WTC11 (cell line): Measurements from ENCODE around the gene CRYGC. TPM values are rescaled to one million over a fixed set of nuclear protein-coding genes. Genes with fewer than 3 reads are reported as not detected.
"Not testable (repeated sequence)": the region's sequence is repeated elsewhere in the genome, so short reads cannot be mapped to it uniquely, and the experiment has no call there.

ENCODE experiments used
- ATAC-seq: fragments of 200-7000 bp; cut with Tn5 transposase; 2 replicates; pipeline ENCODE4 v1.10.0; 2021; ENCODE audit warnings: mild to moderate bottlenecking, moderate library complexity
- CTCF ChIA-PET: fragments of 300-600 bp; sonication (Branson Sonifier 250); formaldehyde crosslinking; loops from one replicate; lab custom pipeline; 2021; ENCODE audit warnings: antibody characterized with exemption; lab: Charles Lee
- POLR2A ChIA-PET: fragments of 350-600 bp; sonication (Branson Sonifier 250); formaldehyde crosslinking; loops from one replicate; lab custom pipeline; 2021; ENCODE audit warnings: antibody characterized with exemption; lab: Charles Lee
- DNase-seq: peaks from one replicate; pipeline ENCODE4 v3.0.0; 2021; ENCODE audit warnings: low spot score
- H3K27ac Mint-ChIP-seq: 2 replicates; pipeline ENCODE4 v1.8.0; 2021; ENCODE audit warnings: mixed read lengths
- H3K27me3 Mint-ChIP-seq: 2 replicates; pipeline ENCODE4 v1.8.0; 2021; ENCODE audit warnings: low read depth, mild to moderate bottlenecking, moderate library complexity, mixed read lengths
- H3K36me3 Mint-ChIP-seq: 2 replicates; pipeline ENCODE4 v1.8.0; 2021; ENCODE audit warnings: mixed read lengths
- H3K4me1 Mint-ChIP-seq: 2 replicates; pipeline ENCODE4 v1.8.0; 2022; ENCODE audit warnings: mixed read lengths
- H3K4me3 Mint-ChIP-seq: 2 replicates; pipeline ENCODE4 v1.8.0; 2021; ENCODE audit warnings: mild to moderate bottlenecking, moderate library complexity, mixed read lengths
- H3K9me3 Mint-ChIP-seq: 2 replicates; pipeline ENCODE4 v1.8.0; 2021; ENCODE audit warnings: mixed read lengths
- CREM ChIP-seq: sonication (generic); formaldehyde crosslinking; IDR thresholded peaks from 2 replicates; pipeline ENCODE4 v1.8.1; 2022; ENCODE audit warnings: mild to moderate bottlenecking, missing genetic modification reagents, moderate library complexity
- ESRRA ChIP-seq: sonication (generic); formaldehyde crosslinking; IDR thresholded peaks from 2 replicates; pipeline ENCODE4 v1.8.1; 2022; ENCODE audit warnings: mild to moderate bottlenecking, missing genetic modification reagents, borderline replicate concordance
- FOXP1 ChIP-seq: sonication (generic); formaldehyde crosslinking; IDR thresholded peaks from 2 replicates; pipeline ENCODE4 v1.8.0; 2022; ENCODE audit warnings: missing genetic modification reagents, mild to moderate bottlenecking, moderate library complexity, borderline replicate concordance
- JUN ChIP-seq: sonication (generic); formaldehyde crosslinking; IDR thresholded peaks from 2 replicates; pipeline ENCODE4 v1.8.0; 2023; ENCODE audit warnings: mild to moderate bottlenecking, missing genetic modification reagents
- OVOL2 ChIP-seq: fragments of 250-450 bp; sonication (Bioruptor Pico); IDR thresholded peaks from 2 replicates; pipeline ENCODE4 v1.9.0; 2021; ENCODE audit warnings: mild to moderate bottlenecking, borderline replicate concordance
- SOX15 ChIP-seq: fragments of 250-450 bp; sonication (Bioruptor Pico); IDR thresholded peaks from 2 replicates; pipeline ENCODE4 v1.9.0; 2021; ENCODE audit warnings: mild to moderate bottlenecking
- ZBTB21 ChIP-seq: sonication (generic); formaldehyde crosslinking; IDR thresholded peaks from 2 replicates; pipeline ENCODE4 v1.8.1; 2023; ENCODE audit warnings: mild to moderate bottlenecking, missing genetic modification reagents, borderline replicate concordance
- ZNF416 ChIP-seq: fragments of 250-450 bp; sonication (Bioruptor Pico); IDR thresholded peaks from 2 replicates; pipeline ENCODE4 v1.9.0; 2021; ENCODE audit warnings: mild to moderate bottlenecking, inconsistent platforms
- total RNA-seq: library from RNA; stranded (reverse); gene quantifications from 3 replicates; pipeline ENCODE4 v1.2.3, GENCODE V29; 2021
- TF ChIP-seq, protein P1 (sequence below): sonication (generic); formaldehyde crosslinking; IDR thresholded peaks from 2 replicates; pipeline ENCODE4 v1.8.0; 2023; ENCODE audit warnings: mild to moderate bottlenecking, missing genetic modification reagents
- TF ChIP-seq, protein P2 (sequence below): sonication (generic); formaldehyde crosslinking; conservative IDR thresholded peaks from 2 replicates; pipeline ENCODE4 v1.8.1; 2022; ENCODE audit warnings: mild to moderate bottlenecking, missing genetic modification reagents
- TF ChIP-seq, protein P3 (sequence below): sonication (generic); formaldehyde crosslinking; IDR thresholded peaks from 2 replicates; pipeline ENCODE4 v1.8.1; 2023; ENCODE audit warnings: mild to moderate bottlenecking, moderate library complexity, missing genetic modification reagents
- TF ChIP-seq, protein P4 (sequence below): sonication (generic); formaldehyde crosslinking; IDR thresholded peaks from 2 replicates; pipeline ENCODE4 v1.8.1; 2022; ENCODE audit warnings: mild to moderate bottlenecking, missing genetic modification reagents, moderate library complexity, borderline replicate concordance
- TF ChIP-seq, protein P5 (sequence below): fragments of 250-450 bp; sonication (Bioruptor Pico); IDR thresholded peaks from 2 replicates; pipeline ENCODE4 v2.1.2; 2022; ENCODE audit warnings: mild to moderate bottlenecking, moderate library complexity
- TF ChIP-seq, protein P6 (sequence below): sonication (generic); formaldehyde crosslinking; IDR thresholded peaks from 2 replicates; pipeline ENCODE4 v1.8.1; 2022; ENCODE audit warnings: missing genetic modification reagents, borderline replicate concordance
- TF ChIP-seq, protein P7 (sequence below): sonication (generic); formaldehyde crosslinking; IDR thresholded peaks from 2 replicates; pipeline ENCODE4 v1.8.1; 2023; ENCODE audit warnings: mild to moderate bottlenecking, missing genetic modification reagents, moderate library complexity
- TF ChIP-seq, protein P8 (sequence below): fragments of 250-450 bp; sonication (Bioruptor Pico); IDR thresholded peaks from 2 replicates; pipeline ENCODE4 v1.8.0; 2021; ENCODE audit warnings: mild to moderate bottlenecking
- TF ChIP-seq, protein P9 (sequence below): sonication (generic); formaldehyde crosslinking; IDR thresholded peaks from 2 replicates; pipeline ENCODE4 v1.8.0; 2022; ENCODE audit warnings: mild to moderate bottlenecking, missing genetic modification reagents
- TF ChIP-seq, protein P10 (sequence below): sonication (generic); formaldehyde crosslinking; IDR thresholded peaks from 2 replicates; pipeline ENCODE4 v1.8.1; 2022; ENCODE audit warnings: mild to moderate bottlenecking, moderate library complexity, missing genetic modification reagents

The CRYGC gene
- total RNA-seq, 1 experiment from 2014 or later = not detected

DNA sequence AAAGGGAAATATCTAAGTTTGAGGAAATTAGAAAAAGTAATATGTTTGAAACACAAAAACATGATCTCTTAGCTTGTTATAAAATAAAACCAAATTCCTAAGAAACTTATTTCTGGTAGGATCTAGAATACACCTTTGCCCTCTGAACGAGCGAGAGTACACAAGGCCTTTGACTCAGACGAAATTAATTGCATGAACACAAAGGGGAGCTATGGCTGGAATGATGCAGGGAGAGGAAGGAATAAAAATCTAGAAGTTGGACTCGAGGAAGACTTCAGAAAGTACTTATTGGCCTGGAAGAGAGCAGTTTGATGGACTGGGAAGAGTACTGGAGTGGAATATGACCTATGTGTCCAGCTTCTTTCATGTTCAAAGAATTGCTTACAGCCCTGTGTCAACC, 4.4 kb downstream of the CRYGC start:
- DNase-seq = no peak
- Mint-ChIP-seq H3K27ac (no peak overlapping the region), H3K36me3 (no peaks in the 10 kb centered on the region), H3K4me3 (no peak overlapping the region), H3K9me3 (peaks cover 7% of the 10 kb centered on the region), H3K27me3 (no peaks in the 10 kb centered on the region; the same call in 1 of the 2 replicates), H3K4me1 (peaks cover 17% of the 10 kb centered on the region)
- TF ChIP-seq OVOL2 (CRISPR knock-in tag) (no peak), ESRRA (CRISPR knock-in tag) (no peak), CREM (CRISPR knock-in tag) (no peak), SOX15 (CRISPR knock-in tag) (no peak), JUN (CRISPR knock-in tag) (no peak), ZBTB21 (no peak), ZNF416 (CRISPR knock-in tag) (no peak)
- TF ChIP-seq, protein P1, sequence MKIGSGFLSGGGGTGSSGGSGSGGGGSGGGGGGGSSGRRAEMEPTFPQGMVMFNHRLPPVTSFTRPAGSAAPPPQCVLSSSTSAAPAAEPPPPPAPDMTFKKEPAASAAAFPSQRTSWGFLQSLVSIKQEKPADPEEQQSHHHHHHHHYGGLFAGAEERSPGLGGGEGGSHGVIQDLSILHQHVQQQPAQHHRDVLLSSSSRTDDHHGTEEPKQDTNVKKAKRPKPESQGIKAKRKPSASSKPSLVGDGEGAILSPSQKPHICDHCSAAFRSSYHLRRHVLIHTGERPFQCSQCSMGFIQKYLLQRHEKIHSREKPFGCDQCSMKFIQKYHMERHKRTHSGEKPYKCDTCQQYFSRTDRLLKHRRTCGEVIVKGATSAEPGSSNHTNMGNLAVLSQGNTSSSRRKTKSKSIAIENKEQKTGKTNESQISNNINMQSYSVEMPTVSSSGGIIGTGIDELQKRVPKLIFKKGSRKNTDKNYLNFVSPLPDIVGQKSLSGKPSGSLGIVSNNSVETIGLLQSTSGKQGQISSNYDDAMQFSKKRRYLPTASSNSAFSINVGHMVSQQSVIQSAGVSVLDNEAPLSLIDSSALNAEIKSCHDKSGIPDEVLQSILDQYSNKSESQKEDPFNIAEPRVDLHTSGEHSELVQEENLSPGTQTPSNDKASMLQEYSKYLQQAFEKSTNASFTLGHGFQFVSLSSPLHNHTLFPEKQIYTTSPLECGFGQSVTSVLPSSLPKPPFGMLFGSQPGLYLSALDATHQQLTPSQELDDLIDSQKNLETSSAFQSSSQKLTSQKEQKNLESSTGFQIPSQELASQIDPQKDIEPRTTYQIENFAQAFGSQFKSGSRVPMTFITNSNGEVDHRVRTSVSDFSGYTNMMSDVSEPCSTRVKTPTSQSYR (CRISPR knock-in tag) = no peak
- TF ChIP-seq, protein P2, sequence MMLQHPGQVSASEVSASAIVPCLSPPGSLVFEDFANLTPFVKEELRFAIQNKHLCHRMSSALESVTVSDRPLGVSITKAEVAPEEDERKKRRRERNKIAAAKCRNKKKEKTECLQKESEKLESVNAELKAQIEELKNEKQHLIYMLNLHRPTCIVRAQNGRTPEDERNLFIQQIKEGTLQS (CRISPR knock-in tag) = no peak
- TF ChIP-seq, protein P3, sequence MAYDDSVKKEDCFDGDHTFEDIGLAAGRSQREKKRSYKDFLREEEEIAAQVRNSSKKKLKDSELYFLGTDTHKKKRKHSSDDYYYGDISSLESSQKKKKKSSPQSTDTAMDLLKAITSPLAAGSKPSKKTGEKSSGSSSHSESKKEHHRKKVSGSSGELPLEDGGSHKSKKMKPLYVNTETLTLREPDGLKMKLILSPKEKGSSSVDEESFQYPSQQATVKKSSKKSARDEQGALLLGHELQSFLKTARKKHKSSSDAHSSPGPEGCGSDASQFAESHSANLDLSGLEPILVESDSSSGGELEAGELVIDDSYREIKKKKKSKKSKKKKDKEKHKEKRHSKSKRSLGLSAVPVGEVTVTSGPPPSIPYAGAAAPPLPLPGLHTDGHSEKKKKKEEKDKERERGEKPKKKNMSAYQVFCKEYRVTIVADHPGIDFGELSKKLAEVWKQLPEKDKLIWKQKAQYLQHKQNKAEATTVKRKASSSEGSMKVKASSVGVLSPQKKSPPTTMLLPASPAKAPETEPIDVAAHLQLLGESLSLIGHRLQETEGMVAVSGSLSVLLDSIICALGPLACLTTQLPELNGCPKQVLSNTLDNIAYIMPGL (CRISPR knock-in tag) = no peak
- TF ChIP-seq, protein P4, sequence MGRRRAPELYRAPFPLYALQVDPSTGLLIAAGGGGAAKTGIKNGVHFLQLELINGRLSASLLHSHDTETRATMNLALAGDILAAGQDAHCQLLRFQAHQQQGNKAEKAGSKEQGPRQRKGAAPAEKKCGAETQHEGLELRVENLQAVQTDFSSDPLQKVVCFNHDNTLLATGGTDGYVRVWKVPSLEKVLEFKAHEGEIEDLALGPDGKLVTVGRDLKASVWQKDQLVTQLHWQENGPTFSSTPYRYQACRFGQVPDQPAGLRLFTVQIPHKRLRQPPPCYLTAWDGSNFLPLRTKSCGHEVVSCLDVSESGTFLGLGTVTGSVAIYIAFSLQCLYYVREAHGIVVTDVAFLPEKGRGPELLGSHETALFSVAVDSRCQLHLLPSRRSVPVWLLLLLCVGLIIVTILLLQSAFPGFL (CRISPR knock-in tag) = no peak
- TF ChIP-seq, protein P5, sequence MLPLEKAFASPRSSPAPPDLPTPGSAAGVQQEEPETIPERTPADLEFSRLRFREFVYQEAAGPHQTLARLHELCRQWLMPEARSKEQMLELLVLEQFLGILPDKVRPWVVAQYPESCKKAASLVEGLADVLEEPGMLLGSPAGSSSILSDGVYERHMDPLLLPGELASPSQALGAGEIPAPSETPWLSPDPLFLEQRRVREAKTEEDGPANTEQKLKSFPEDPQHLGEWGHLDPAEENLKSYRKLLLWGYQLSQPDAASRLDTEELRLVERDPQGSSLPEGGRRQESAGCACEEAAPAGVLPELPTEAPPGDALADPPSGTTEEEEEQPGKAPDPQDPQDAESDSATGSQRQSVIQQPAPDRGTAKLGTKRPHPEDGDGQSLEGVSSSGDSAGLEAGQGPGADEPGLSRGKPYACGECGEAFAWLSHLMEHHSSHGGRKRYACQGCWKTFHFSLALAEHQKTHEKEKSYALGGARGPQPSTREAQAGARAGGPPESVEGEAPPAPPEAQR (CRISPR knock-in tag) = no peak
- TF ChIP-seq, protein P6, sequence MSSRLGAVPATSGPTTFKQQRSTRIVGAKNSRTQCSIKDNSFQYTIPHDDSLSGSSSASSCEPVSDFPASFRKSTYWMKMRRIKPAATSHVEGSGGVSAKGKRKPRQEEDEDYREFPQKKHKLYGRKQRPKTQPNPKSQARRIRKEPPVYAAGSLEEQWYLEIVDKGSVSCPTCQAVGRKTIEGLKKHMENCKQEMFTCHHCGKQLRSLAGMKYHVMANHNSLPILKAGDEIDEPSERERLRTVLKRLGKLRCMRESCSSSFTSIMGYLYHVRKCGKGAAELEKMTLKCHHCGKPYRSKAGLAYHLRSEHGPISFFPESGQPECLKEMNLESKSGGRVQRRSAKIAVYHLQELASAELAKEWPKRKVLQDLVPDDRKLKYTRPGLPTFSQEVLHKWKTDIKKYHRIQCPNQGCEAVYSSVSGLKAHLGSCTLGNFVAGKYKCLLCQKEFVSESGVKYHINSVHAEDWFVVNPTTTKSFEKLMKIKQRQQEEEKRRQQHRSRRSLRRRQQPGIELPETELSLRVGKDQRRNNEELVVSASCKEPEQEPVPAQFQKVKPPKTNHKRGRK = no peak
- no peak for ATAC-seq
- ChIA-PET CTCF (interaction anchor here (0.7 to 2.3 kb wide), 5 partner anchors 10 to 129 kb away, joined by 3 to 13 read pairs (median 5); partner anchors contain the start of gene IDH1), POLR2A (no interaction called here)

DNA sequence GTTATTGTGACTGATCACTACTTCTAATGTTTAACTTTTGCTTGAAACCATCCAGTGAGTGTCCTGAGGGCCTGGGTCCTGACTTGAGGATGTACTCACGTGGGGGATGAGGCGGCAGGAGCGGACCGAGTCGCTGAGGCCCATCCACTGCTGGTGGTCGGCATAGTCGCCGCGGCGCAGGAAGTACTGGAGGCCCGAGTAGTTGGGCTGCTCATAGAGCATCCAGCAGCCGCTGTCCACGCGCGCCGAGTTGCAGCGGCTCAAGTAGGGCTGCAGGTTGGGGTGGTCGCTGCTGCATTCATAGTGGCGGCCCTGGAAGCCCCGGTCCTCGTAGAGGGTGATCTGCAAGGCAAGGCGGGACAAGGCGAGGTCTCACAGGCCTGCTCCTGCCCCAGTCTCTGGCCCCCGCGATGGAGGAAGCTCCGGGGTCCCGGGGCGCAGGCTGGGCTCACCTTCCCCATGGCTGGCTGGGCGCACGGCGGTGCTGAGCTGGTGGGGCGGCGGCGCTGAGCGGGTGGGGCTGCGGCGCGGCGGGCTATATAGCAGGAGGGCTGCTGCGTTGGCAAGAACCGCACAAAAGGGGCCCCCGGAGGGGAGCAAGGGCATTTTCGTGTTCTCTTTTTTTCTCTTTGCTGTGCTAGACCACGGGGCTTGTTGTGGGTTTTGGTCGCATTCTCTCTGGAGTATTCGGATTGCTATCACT, 5.5 kb downstream of the CRYGC start, which contains the start of gene CRYGD:
TSS of gene CRYGD (minus strand) at position 512 of the 703 bp plus-strand sequence. CDS start at position 461, 51 bp downstream.
- peaks cover 15% of the 10 kb centered on the region for H3K4me1 Mint-ChIP-seq
- POLR2A ChIA-PET, H3K36me3 Mint-ChIP-seq, H3K27ac Mint-ChIP-seq, H3K9me3 Mint-ChIP-seq, H3K27me3 Mint-ChIP-seq: not testable (repeated sequence)
- H3K4me3 Mint-ChIP-seq = peak within 1 kb of the TSS; percentile 64
- peak; percentile 67 for DNase-seq
- CTCF ChIA-PET = interaction anchor here (0.6 to 2.3 kb wide), 5 partner anchors 19 to 358 kb away, joined by 3 to 13 read pairs (median 5); partner anchors contain the start of gene IDH1
- peak; percentile 91 for ATAC-seq
- TF ChIP-seq, protein P3 (CRISPR knock-in tag) = peak; percentile 33; the same call in 1 of the 2 replicates
- peak; percentile 70; the same call in 1 of the 2 replicates for TF ChIP-seq FOXP1
- TF ChIP-seq, protein P7, sequence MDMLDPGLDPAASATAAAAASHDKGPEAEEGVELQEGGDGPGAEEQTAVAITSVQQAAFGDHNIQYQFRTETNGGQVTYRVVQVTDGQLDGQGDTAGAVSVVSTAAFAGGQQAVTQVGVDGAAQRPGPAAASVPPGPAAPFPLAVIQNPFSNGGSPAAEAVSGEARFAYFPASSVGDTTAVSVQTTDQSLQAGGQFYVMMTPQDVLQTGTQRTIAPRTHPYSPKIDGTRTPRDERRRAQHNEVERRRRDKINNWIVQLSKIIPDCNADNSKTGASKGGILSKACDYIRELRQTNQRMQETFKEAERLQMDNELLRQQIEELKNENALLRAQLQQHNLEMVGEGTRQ (CRISPR knock-in tag) = 0 out of 2 replicates have a peak, but pooled peaks have one; percentile 28
- TF ChIP-seq, protein P8, sequence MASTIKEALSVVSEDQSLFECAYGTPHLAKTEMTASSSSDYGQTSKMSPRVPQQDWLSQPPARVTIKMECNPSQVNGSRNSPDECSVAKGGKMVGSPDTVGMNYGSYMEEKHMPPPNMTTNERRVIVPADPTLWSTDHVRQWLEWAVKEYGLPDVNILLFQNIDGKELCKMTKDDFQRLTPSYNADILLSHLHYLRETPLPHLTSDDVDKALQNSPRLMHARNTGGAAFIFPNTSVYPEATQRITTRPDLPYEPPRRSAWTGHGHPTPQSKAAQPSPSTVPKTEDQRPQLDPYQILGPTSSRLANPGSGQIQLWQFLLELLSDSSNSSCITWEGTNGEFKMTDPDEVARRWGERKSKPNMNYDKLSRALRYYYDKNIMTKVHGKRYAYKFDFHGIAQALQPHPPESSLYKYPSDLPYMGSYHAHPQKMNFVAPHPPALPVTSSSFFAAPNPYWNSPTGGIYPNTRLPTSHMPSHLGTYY = 0 out of 2 replicates have a peak, but pooled peaks have one; percentile 26
- TF ChIP-seq, protein P9, sequence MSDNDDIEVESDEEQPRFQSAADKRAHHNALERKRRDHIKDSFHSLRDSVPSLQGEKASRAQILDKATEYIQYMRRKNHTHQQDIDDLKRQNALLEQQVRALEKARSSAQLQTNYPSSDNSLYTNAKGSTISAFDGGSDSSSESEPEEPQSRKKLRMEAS = peak; percentile 32; the same call in 1 of the 2 replicates
- TF ChIP-seq, protein P10, sequence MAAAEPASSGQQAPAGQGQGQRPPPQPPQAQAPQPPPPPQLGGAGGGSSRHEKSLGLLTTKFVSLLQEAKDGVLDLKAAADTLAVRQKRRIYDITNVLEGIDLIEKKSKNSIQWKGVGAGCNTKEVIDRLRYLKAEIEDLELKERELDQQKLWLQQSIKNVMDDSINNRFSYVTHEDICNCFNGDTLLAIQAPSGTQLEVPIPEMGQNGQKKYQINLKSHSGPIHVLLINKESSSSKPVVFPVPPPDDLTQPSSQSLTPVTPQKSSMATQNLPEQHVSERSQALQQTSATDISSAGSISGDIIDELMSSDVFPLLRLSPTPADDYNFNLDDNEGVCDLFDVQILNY = peak; percentile 61; the same call in 1 of the 2 replicates
